H1 (cell line): ENCODE measurements around the gene LIN54. TPM values are rescaled to one million over a fixed set of nuclear protein-coding genes. Genes with fewer than 3 reads are reported as not detected.

Experiments used
- ATF2 ChIP-seq: IDR thresholded peaks from 2 replicates; pipeline ENCODE4 v1.6.1; 2012; ENCODE audit warnings: low read length, inconsistent platforms
- CHD7 ChIP-seq: fragments of 300-600 bp; sonication (generic); IDR thresholded peaks from 2 replicates; pipeline ENCODE4 v1.7.1; 2012; ENCODE audit warnings: low read length, moderate library complexity, mild to moderate bottlenecking, inconsistent platforms; ENCODE audit not compliant: insufficient replicate concordance
- CTCF ChIP-seq, 3 experiments: IDR thresholded peaks; 1 replicate in 2 of 3; 2 replicates in 1 of 3; pipeline versions ENCODE4 v1.5.1 to v1.6.1; 2011; ENCODE audit warnings: low read length in 3 of 3, mild to moderate bottlenecking in 3 of 3, inconsistent platforms in 2 of 3, low read depth in 1 of 3, moderate library complexity in 1 of 3; ENCODE audit not compliant: insufficient read depth in 1 of 3; ENCODE audit errors: control extremely low read depth in 1 of 3
- RBBP5 ChIP-seq: IDR thresholded peaks from 2 replicates; pipeline ENCODE4 v1.7.1; 2012; ENCODE audit warnings: low read depth, mild to moderate bottlenecking, inconsistent platforms, low read length, moderate library complexity, borderline replicate concordance
- SRF ChIP-seq: IDR thresholded peaks from 2 replicates; pipeline ENCODE4 v1.6.1; 2011; ENCODE audit warnings: mild to moderate bottlenecking, low read depth, low read length, moderate library complexity
- polyA plus RNA-seq, 7 experiments: library from polyadenylated mRNA; depleted of rRNA in 3 of 7; stranded (reverse) in 5 of 7; unstranded in 2 of 7; fragments of >200 nt in 5 of 7; fragments of 200-250 nt in 2 of 7; gene quantifications; 1 replicate in 5 of 7; 2 replicates in 1 of 7; 4 replicates in 1 of 7; pipeline versions ENCODE4 v1.2.1 to v1.2.3, GENCODE V29; 2011 to 2013; ENCODE audit warnings: missing spikeins in 2 of 7, mixed read lengths in 2 of 7
- total RNA-seq: library from RNA; stranded (reverse); fragmentation: NEBNext Ultra II Directional; extraction: Animal tissue kit (Norgen Biotek cat#: 25700); gene quantifications from 2 replicates; pipeline ENCODE4 v1.2.1, GENCODE V29; 2021
- TF ChIP-seq, protein P1 (sequence below): IDR thresholded peaks from 2 replicates; pipeline ENCODE4 v1.6.1; 2012; ENCODE audit warnings: inconsistent platforms

The LIN54 gene
- total and polyA plus RNA-seq, 2 of the 8 experiments (the other 6 are each of a cell fraction or from before 2014, with no cell fraction given): 5.7 to 11.1 TPM

DNA sequence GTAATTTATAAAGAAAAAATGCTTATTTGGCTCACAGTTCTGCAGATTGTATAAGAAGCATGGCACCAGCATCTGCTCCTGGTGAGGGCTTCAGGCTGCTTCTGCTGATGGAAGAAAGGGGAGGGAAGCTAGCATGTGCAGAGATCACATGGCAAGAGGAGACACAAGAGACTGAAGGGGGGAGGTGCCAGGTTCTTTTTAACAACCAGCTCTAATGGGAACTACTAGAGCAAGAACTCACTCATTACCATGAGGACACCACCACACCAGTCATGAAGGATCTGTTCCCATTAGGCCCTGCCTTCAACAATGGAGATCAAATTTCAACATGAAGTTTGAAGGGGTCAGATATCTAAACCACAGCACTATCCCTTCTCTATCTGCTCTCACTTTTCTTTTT is 14.9 kb upstream of the LIN54 start (continued):
- TF ChIP-seq CHD7 (no peak), ATF2 (no peak), CTCF (IDR thresholded peaks at IDR 0.05; ENCODE audit: control extremely low read depth in 1 of 3, insufficient read depth in 1 of 3, low read depth in 1 of 3, low read length in 3 of 3) (no peak), RBBP5 (no peak), SRF (no peak)
- TF ChIP-seq, protein P1, sequence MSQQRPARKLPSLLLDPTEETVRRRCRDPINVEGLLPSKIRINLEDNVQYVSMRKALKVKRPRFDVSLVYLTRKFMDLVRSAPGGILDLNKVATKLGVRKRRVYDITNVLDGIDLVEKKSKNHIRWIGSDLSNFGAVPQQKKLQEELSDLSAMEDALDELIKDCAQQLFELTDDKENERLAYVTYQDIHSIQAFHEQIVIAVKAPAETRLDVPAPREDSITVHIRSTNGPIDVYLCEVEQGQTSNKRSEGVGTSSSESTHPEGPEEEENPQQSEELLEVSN: peak; percentile 74
